IMR-90 (cell line): ENCODE data around the gene RABIF. TPM values are rescaled to one million over a fixed set of nuclear protein-coding genes. Genes with fewer than 3 reads are reported as not detected.

ENCODE experiments used
- ATAC-seq: fragments of 200-7000 bp; cut with Tn5 transposase; 2 replicates; pipeline ENCODE4 v1.9.1; 2020; ENCODE audit warnings: low read depth, mild to moderate bottlenecking, moderate library complexity
- BruUV-seq: library from RNA; stranded (reverse); fragments of 400-500 nt; replicated peaks from 2 replicates; lab custom pipeline; 2021; lab: Mats Ljungman, UMichigan
- CTCF ChIA-PET: fragments of 300-600 bp; formaldehyde crosslinking; extraction: SDS; loops from one replicate; lab custom pipeline; 2021; ENCODE audit warnings: antibody characterized with exemption; lab: Yijun Ruan, JAX
- POLR2A ChIA-PET: fragments of 300-600 bp; sonication (Branson Sonifier 250); formaldehyde crosslinking; loops from one replicate; lab custom pipeline; 2022; ENCODE audit warnings: antibody characterized with exemption; ENCODE audit not compliant: unreplicated experiment; lab: Charles Lee
- DNase-seq: peaks from one replicate; pipeline ENCODE4 v3.0.0; 2013
- H2AFZ ChIP-seq: replicated peaks from 2 replicates; pipeline ENCODE3; 2013; ENCODE audit warnings: low read length, mild to moderate bottlenecking; ENCODE audit not compliant: poor library complexity
- H2AK5ac ChIP-seq: 2 replicates; pipeline ENCODE4 v1.6.1; 2013; ENCODE audit warnings: low read depth, low read length, inconsistent platforms
- H2AK9ac ChIP-seq: replicated peaks from 2 replicates; pipeline ENCODE3; 2013; ENCODE audit warnings: mild to moderate bottlenecking, low read depth, low read length, moderate library complexity; ENCODE audit not compliant: poor library complexity
- H2BK120ac ChIP-seq: 2 replicates; pipeline ENCODE4 v1.6.1; 2013; ENCODE audit warnings: low read depth, low read length, inconsistent platforms
- H2BK15ac ChIP-seq: 3 replicates; pipeline ENCODE4 v1.6.1; 2013; ENCODE audit warnings: low read depth, low read length, inconsistent platforms
- H2BK20ac ChIP-seq: 2 replicates; pipeline ENCODE4 v1.6.1; 2013; ENCODE audit warnings: low read depth, mild to moderate bottlenecking, inconsistent platforms, low read length, moderate library complexity
- H2BK5ac ChIP-seq: 2 replicates; pipeline ENCODE4 v1.6.1; 2013; ENCODE audit warnings: mild to moderate bottlenecking, low read depth, low read length, inconsistent platforms; ENCODE audit not compliant: poor library complexity, severe bottlenecking
- H3K14ac ChIP-seq: replicated peaks from 2 replicates; pipeline ENCODE4 v1.6.1; 2013; ENCODE audit warnings: low read depth, low read length, inconsistent platforms
- H3K18ac ChIP-seq: 2 replicates; pipeline ENCODE4 v1.6.1; 2013; ENCODE audit warnings: low read depth, low read length, control low read depth
- H3K23ac ChIP-seq: 2 replicates; pipeline ENCODE4 v1.6.1; 2013; ENCODE audit warnings: low read depth, low read length, inconsistent platforms
- H3K27ac ChIP-seq: 2 replicates; pipeline ENCODE4 v1.5.1; 2013; ENCODE audit warnings: mild to moderate bottlenecking, control low read depth, low read length; ENCODE audit not compliant: insufficient read depth
- H3K27me3 ChIP-seq: 2 replicates; pipeline ENCODE4 v1.6.1; 2013; ENCODE audit warnings: low read length; ENCODE audit not compliant: control insufficient read depth, insufficient read depth
- H3K36me3 ChIP-seq: 2 replicates; pipeline ENCODE4 v1.6.1; 2013; ENCODE audit warnings: low read length, mixed read lengths; ENCODE audit not compliant: control insufficient read depth, insufficient read depth
- H3K4ac ChIP-seq: 2 replicates; pipeline ENCODE4 v1.6.1; 2013; ENCODE audit warnings: low read depth, low read length, inconsistent platforms
- H3K4me1 ChIP-seq: 2 replicates; pipeline ENCODE4 v1.6.1; 2013; ENCODE audit warnings: low read length, mixed read lengths; ENCODE audit not compliant: control insufficient read depth, insufficient read depth
- H3K4me2 ChIP-seq: 2 replicates; pipeline ENCODE4 v1.6.1; 2013; ENCODE audit warnings: low read depth, mild to moderate bottlenecking, control low read depth, low read length, moderate library complexity
- H3K4me3 ChIP-seq: 2 replicates; pipeline ENCODE4 v1.5.1; 2013; ENCODE audit warnings: low read depth, mild to moderate bottlenecking, control low read depth, low read length, moderate library complexity; ENCODE audit not compliant: insufficient read depth
- H3K56ac ChIP-seq: 2 replicates; pipeline ENCODE4 v1.6.1; 2013; ENCODE audit warnings: low read length, inconsistent platforms; ENCODE audit not compliant: insufficient read depth; ENCODE audit errors: extremely low read depth
- H3K79me1 ChIP-seq, 2 experiments: 2 replicates each; pipeline ENCODE4 v1.6.1; 2013; ENCODE audit warnings: low read length in 2 of 2, inconsistent platforms in 1 of 2, low read depth in 1 of 2
- H3K9ac ChIP-seq: 2 replicates; pipeline ENCODE4 v1.6.1; 2013; ENCODE audit warnings: low read depth, low read length, control low read depth
- H3K9me1 ChIP-seq: 2 replicates; pipeline ENCODE4 v1.6.1; 2013; ENCODE audit warnings: low read length, inconsistent platforms; ENCODE audit not compliant: insufficient read depth
- H3K9me3 ChIP-seq: 2 replicates; pipeline ENCODE4 v1.6.1; 2013; ENCODE audit warnings: low read length; ENCODE audit not compliant: control insufficient read depth, insufficient read depth
- H4K20me1 ChIP-seq: 2 replicates; pipeline ENCODE4 v1.6.1; 2013; ENCODE audit warnings: low read length, inconsistent platforms; ENCODE audit not compliant: insufficient read depth
- H4K5ac ChIP-seq: 2 replicates; pipeline ENCODE4 v1.6.1; 2013; ENCODE audit warnings: mild to moderate bottlenecking, low read depth, low read length, control low read depth
- H4K8ac ChIP-seq, 2 experiments: 2 replicates each; pipeline ENCODE4 v1.6.1; 2013; ENCODE audit warnings: low read depth in 2 of 2, low read length in 2 of 2, control low read depth in 1 of 2, inconsistent platforms in 1 of 2
- H4K91ac ChIP-seq: 2 replicates; pipeline ENCODE4 v1.6.1; 2013; ENCODE audit warnings: low read depth, low read length, inconsistent platforms; ENCODE audit not compliant: insufficient read depth
- MXI1 ChIP-seq: IDR thresholded peaks from 2 replicates; pipeline ENCODE4 v1.6.1; 2012; ENCODE audit warnings: low read depth, mild to moderate bottlenecking, low read length, moderate library complexity, borderline replicate concordance
- RAD21 ChIP-seq: IDR thresholded peaks from 2 replicates; pipeline ENCODE4 v1.6.1; 2012; ENCODE audit warnings: low read length, improper control_type of control experiment
- WGBS, 2 experiments: methylation state at CpG; one replicate each; pipeline versions ENCODE4 v1.1.5 to v1.1.7; 2013; ENCODE audit warnings: missing lambda C conversion rate in 2 of 2; ENCODE audit not compliant: insufficient read length in 1 of 2; ENCODE audit errors: extremely low coverage in 2 of 2; 5-methylcytosine and 5-hydroxymethylcytosine counted together
- dilution Hi-C: fragments of 300-500 bp; cut with HindIII; formaldehyde crosslinking; loops from one replicate; pipeline ENCODE4 v1.14.3; 2018; ENCODE audit warnings: low sequenced_read_pairs; ENCODE audit not compliant: unreplicated experiment
- in situ Hi-C: fragments of 300-500 bp; cut with MboI; formaldehyde crosslinking; loops from 3 replicates; pipeline ENCODE4 v1.14.3; 2019; ENCODE audit warnings: low sequenced_read_pairs, inconsistent platforms, mixed read lengths
- intact Hi-C: fragments of 100-400 bp; cut with micrococcal nuclease; formaldehyde crosslinking; loops from 2 replicates; pipeline ENCODE4 v1.10.0; 2022
- polyA plus RNA-seq, 3 experiments: library from polyadenylated mRNA; depleted of rRNA; stranded (reverse); fragments of >200 nt; gene quantifications; 2 replicates each; pipeline ENCODE4 v1.2.3, GENCODE V29; 2012; ENCODE audit warnings: low replicate concordance in 1 of 3
- total RNA-seq: library from RNA; depleted of rRNA; stranded (reverse); fragments of >200 nt; gene quantifications from 2 replicates; pipeline ENCODE4 v1.2.3, GENCODE V29; 2012

Gene RABIF
- total and polyA plus RNA-seq, 2 of the 4 experiments (the other 2 are of a cell fraction): 4.8 to 7.9 TPM

DNA sequence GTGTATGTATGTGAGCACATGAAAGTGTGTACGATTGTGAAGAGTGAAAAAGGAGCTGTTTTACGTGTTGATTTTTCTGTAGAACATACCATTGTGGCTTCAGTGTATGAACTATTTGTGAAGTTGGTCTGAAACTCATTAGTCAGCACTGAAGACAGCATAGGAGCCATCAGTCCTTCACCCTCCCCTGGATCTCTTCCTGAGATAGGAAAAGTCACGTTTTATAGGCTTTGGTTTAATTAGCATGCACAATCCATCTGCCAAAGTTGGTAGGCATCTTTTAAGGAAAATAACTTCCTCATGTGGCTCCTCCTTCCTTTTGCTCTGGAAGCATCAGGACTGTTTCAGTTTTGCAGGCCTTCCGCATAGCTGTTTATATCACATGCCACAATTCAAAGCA is 1.4 kb upstream of the RABIF start:
- Histone ChIP-seq H3K36me3 (peaks cover 15% of the 10 kb centered on the region), H3K56ac (no peak overlapping the region), H3K27ac (no peak overlapping the region), H3K9me1 (no peaks in the 10 kb centered on the region), H2AK5ac (no peak overlapping the region), H3K9me3 (no peaks in the 10 kb centered on the region), H3K4me1 (no peaks in the 10 kb centered on the region), H2BK120ac (no peak overlapping the region), H4K91ac (no peak overlapping the region), H3K9ac (no peak overlapping the region), H4K8ac (no peak overlapping the region), H3K4me2 (no peak overlapping the region), H2BK20ac (no peak overlapping the region), H4K20me1 (no peaks in the 10 kb centered on the region), H3K23ac (no peak overlapping the region), H3K14ac (no peak overlapping the region), H2AK9ac (no peak overlapping the region), H3K18ac (no peak overlapping the region), H2AFZ (no peak overlapping the region), H3K4me3 (no peak overlapping the region), H2BK5ac (no peak overlapping the region), H3K4ac (no peak overlapping the region), H3K27me3 (no peaks in the 10 kb centered on the region), H3K79me1 (peaks cover 9 to 18% of the 10 kb centered on the region in 2 experiments; a peak in 3 of 4 replicates), H4K5ac (no peak overlapping the region), H2BK15ac (no peak overlapping the region)
- DNase-seq (no peak), ATAC-seq (no peak)
- in situ Hi-C loops: no loop called here
- POLR2A ChIA-PET: no interaction called here
- no peak for TF ChIP-seq RAD21
- no peak for TF ChIP-seq MXI1
- dilution Hi-C loops: no loop called here
- intact Hi-C loops: no loop called here
- CTCF ChIA-PET: no interaction called here
- no TSS peak for BruUV-seq
- WGBS, 2 experiments: no CpG with 5 or more reads among the region's 4 CpGs
